SH-SY5Y (cell line): ENCODE measurements around the gene MTUS2.

Experiments used
- GATA2 ChIP-seq: IDR thresholded peaks from 2 replicates; pipeline ENCODE4 v1.6.1; 2011; ENCODE audit warnings: mild to moderate bottlenecking, low read depth, low read length
- GATA3 ChIP-seq: IDR thresholded peaks from 2 replicates; pipeline ENCODE4 v1.6.1; 2011; ENCODE audit warnings: low read depth, mild to moderate bottlenecking, low read length, moderate library complexity

DNA sequence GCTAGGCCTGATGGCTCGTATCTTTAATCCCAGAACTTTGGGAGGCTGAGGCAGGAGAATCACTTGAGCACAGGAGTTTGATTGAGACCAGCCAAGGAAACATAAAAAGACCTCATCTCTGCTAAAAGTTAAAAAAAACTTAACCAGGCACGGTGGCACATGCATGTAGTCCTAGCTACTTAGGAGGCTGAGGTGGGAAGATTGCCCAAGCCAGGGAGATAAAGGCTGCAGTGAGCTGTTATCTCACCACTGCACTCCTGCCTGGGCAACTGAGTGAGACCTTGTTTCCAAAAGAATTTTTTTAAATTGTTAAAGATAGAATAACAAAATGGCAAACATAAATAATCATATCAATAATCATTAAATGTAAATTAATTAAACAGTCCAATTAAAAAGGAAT lies 365.8 kb downstream of the MTUS2 start:
- TF ChIP-seq GATA2 (no peak), GATA3 (no peak)
